CD4-positive, alpha-beta T cell treated with Interleukin-17A for 1 hour (primary cell): ENCODE measurements around the gene PRCD.
"Not testable (repeated sequence)": the region's sequence is repeated elsewhere in the genome, so short reads cannot be mapped to it uniquely, and the experiment has no call there.

Experiments
- DNase-seq: peaks from one replicate; pipeline ENCODE4 v3.0.0-alpha.2; 2020

Gene PRCD

GRCh38 chr17:76528528-76529223, 11.2 kb upstream of the PRCD start:
- DNase-seq, result no peak

GRCh38 chr17:76529224-76530094, 10.4 kb upstream of the PRCD start:
- DNase-seq, result no peak

DNA sequence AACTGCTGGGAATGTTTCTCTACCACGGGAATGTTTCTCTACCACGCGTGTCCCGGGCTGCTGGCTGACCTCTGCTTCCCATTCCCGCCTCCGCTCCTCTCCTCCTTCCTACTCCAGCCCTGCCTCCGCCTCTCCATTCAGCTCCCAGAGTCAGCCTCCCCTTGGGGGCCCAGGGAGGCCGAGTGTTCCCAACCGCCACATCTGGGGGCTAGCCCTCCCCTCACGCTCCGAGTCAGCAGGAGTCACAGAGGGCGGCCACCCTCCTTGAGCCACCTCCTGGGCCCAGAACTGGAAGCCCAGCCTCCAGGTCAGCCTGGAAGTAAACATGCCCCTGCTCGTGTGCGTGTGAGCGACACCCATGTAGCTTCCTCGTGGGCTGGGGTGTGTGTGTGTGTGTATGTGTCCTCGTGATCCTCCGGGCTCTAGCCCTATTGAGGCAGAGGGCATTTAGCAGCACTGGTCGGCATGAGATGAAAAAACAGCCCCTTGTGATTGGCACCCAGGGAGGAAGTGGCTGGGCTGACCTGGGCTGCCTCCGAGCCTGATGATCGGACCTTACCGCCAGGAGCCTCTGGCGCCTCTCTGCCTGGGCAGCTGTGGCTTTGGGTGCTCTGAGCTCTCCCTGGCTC, 9.6 kb upstream of the PRCD start:
- no peak for DNase-seq

DNA sequence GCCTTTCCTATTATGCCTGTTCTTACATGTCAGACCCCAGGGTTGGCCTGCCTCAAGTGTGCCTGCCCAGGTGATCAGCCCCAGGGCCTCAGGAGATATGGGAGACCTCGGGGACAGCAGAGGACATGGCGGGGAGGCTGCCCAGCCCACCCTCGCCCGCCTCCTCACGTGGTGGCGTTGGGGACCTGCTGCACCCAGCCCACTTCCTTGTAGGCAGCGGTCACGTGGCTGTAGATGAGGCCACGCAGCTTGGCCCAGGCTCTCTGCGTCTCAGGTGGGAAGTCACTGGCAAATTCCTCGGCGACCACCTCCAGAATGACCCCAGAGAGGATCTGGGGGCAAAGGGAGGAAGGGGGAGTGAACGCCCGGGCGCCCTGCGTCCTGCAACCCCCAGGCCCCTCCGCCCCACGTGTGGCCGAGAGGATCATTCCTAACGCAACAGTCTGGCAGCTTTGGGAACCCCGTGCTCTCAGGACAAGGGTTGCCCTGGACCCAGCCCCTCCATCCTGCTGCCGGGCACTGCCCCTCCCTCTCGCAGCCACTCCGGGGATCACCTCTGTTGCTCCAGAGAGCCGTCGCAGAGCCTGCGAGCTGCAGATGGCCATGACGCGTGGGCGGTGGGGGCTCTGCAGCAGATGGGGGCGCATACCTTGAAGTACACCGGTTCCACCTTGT, 8.9 kb upstream of the PRCD start:
- no peak for DNase-seq

GRCh38 chr17:76531486-76532038, 8.3 kb upstream of the PRCD start:
- no peak for DNase-seq

DNA sequence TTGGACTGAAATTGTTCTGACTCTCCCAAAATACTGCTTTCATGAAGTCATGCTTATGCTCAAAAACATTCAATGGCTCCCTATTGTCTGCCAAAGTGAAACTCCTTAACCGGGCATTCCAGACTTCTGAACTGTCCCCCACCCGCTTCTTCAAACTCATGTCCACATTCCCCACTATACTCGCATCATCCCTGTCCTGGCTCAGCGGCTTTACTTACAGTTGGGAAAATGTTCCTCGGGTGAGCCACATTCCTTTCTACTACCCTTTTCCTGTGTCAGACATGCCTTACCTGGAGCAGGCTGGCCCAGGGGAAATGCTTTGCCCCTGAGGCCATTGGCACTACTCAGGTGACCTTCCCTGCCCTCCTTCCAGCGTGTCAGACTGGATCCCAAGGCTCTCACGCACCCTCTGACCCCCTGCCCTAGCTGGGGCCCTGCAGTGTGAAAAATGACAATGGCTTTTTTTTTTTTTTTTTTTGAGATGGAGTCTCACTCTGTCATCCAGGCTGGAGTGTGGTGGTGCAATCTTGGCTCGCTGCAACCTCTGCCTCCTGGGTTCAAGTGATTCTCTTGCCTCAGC, 7.7 kb upstream of the PRCD start:
- no peak for DNase-seq

GRCh38 chr17:76533640-76534359, 6.0 kb upstream of the PRCD start:
- not testable (repeated sequence) for DNase-seq

DNA sequence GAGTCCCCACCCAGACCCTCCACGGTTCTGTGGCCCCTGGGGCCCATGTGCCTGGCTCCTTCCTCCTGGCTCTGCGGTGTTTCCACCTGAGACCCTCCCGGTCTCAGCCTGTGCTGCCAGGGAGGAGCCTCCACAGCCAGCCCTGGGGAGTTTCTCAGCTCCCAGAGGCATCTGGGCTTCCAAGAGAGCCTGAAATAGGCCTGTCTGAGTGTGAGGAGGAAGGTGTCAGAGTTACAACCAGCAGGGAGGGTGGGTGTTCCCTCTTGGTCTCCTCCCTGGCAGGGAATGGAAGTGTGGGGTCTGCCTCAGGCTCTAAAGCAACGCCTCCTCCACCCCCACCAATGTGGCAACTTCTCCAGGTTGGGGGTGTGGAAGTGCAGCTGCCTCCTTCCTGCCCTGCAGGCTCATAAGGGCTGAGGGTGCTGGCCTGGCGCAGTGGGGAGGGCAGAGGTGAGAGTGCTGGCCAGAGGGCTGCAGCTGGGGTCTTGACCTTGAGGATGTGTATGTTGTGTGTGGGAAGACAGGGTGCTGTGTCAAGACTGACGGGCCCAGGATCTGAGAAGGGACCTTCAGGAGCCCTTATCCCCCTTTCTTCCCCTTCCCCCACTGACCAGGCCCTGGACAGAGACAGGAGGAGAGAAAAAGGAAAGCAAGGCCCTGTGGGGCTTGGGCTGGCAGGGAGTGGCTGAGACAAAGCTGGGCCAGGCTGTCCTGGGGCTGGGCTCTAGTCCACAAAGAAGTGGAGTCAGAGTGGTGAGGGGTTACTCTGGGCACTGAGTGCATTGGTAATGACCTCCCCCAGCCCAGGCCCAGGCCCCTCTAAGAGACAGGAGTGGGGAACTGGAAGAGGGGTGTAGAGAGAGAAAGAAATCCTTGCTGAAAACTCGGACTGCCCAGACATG, 4.8 kb upstream of the PRCD start:
- no peak for DNase-seq

GRCh38 chr17:76535788-76536510, 3.9 kb upstream of the PRCD start:
- DNase-seq, result no peak

DNA sequence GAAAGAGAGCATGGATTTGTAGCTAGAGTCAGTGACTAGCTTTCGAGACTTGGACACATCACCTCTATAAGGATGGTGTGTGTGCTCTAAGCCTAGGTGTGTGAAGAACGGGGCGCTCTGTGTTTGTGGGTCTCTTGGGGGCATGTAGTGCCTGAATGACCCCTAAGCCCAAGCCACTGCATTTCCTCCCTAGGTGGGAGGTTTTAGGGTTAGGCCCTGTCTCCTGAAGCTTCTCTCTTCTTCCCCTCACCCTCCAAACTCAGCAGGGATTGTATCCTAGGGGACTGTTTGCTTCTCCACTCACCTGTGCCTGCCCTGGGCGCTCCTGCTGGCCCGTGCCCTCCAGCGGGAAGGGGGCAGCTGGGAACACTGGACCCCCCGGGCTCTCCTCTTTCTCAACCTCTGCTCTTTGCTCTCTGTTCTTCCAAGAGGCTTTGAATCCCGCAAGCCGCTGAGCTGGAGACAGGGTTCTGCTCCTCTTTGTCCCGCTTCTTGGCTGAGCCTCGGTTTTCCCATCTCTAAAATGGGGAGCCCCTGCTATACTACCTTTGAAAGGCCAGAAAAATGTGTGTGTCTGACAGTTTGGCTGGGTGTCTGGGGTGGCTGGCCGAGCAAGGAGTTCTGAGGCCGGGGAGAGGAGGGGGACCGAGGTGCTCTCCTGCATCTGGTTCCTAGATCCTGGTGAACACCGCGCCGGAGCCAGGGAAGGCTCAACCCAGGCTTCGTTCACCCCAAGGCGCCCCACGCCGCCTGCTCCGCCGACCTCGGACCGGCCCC, 3.1 kb upstream of the PRCD start:
- no peak for DNase-seq

GRCh38 chr17:76537288-76537577, 2.6 kb upstream of the PRCD start:
- DNase-seq, result no peak

GRCh38 chr17:76537578-76538280, 2.1 kb upstream of the PRCD start, which contains the start of gene CYGB:
CYGB (minus strand) TSS chr17:76537709; CDS start chr17:76537542, 167 bp downstream.
- no peak for DNase-seq

GRCh38 chr17:76538281-76538931, 1.4 kb upstream of the PRCD start:
- no peak for DNase-seq

DNA sequence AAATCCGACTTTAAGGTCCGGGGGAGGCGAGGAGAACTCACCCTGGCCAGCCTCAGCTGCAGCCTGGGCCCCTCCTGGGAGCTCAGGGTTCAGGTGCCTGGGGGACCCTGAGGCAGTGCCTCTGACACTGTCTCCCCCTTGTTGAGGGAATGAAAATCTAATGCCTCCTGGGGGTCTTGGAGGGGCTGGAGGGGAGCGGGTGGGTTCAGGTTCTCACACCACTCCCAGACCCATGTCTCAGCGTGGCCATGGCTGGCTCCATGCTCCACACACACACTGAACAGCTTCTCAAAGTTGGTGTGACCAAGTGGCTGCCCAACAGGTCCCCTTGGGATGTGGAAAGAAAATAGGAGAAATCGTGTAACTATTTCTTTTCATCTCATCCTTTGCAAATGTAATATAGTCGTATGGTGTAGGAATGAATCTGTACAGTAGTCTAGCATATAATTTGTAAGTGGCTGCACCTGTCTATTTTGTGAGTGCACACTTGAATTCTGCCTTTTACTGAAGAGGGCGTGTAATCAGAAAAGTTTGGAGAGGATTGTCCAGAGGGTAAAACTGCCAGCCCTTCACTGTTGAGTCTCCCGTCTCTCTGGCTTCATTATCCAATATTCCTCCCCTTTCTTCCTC, 788 bp upstream of the PRCD start:
- no peak for DNase-seq

- no peak for DNase-seq
Observed at GRCh38 chr17:76540381-76541300, 797 bp downstream of the PRCD start.

DNA sequence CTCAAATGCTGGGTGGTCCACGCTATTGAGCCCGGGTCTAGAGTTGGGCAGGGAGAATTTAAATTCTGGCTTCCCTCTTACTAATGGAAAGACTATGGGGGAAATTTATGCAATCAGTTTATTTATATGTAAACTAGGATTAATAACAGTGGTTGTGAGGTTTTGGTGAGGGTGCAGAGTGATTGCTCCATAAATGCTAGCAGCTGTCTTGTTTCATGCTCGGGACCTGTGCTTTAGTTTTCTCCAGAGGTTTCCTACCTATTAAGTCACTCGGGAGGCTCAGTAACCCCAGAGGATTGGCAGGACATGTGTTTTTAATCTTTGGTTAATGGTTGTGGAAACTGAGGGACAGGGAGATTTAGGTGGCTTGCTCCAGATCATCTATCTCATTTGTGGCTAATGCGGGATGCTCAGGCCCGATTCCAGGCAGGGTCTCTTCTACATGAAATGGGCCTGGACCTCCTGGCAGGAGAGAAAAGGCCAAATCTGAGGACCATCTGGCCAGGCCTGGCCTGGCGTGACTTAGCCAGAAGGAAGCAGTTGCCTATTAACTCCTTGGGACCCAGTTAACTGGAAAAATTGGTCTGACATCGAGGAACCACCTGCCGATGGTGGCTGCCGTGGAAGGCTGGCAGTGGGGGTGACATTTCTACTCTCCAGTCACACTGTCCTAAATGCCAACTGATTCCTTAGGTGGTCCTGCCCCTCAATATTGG, 2.1 kb downstream of the PRCD start:
- DNase-seq, result no peak
